Prostate gland (tissue), 2 donors: Measurements from ENCODE around the gene CEBPZ. TPM values are rescaled to one million over a fixed set of nuclear protein-coding genes. Genes with fewer than 3 reads are reported as not detected.
A peak's percentile ranks its signal among the peaks of the same experiment; 100 is the strongest.
"Not testable (repeated sequence)": the region's sequence is repeated elsewhere in the genome, so short reads cannot be mapped to it uniquely, and the experiment has no call there.

ENCODE experiments used
- DNase-seq: peaks from one replicate; pipeline ENCODE4 v3.0.0-alpha.2; 2019; ENCODE audit warnings: low spot score
- H3K27ac ChIP-seq, 2 donors: fragments of 200-600 bp; sonication (generic); 2 replicates each; pipeline ENCODE4 v1.5.1; 2017 to 2019
- H3K27me3 ChIP-seq: fragments of 200-600 bp; sonication (generic); replicated peaks from 2 replicates; pipeline ENCODE4 v1.5.1; 2019; ENCODE audit not compliant: insufficient read depth
- H3K36me3 ChIP-seq, 2 donors: fragments of 200-600 bp; sonication (generic); 1 replicate in 1 of 2; 2 replicates in 1 of 2; pipeline versions ENCODE4 v1.5.1 to v1.8.1; 2017 to 2019
- H3K4me1 ChIP-seq: fragments of 200-600 bp; sonication (generic); replicated peaks from 2 replicates; pipeline ENCODE4 v1.5.1; 2019
- H3K4me3 ChIP-seq, 2 donors: fragments of 200-600 bp; sonication (generic); 2 replicates each; pipeline ENCODE4 v1.5.1; 2017 to 2019
- H3K9me3 ChIP-seq: fragments of 200-600 bp; sonication (generic); 2 replicates; pipeline ENCODE4 v1.5.1; 2017
- CTCF ChIP-seq, 4 experiments: fragments of 200-600 bp in 2 of 4; fragments of 450-650 bp in 2 of 4; sonication (generic) in 2 of 4; IDR thresholded peaks; 1 replicate in 3 of 4; 2 replicates in 1 of 4; pipeline ENCODE4 v1.5.1; 2016 to 2019; ENCODE audit warnings: antibody characterized with exemption in 4 of 4, mild to moderate bottlenecking in 2 of 4, moderate library complexity in 2 of 4
- POLR2A ChIP-seq: fragments of 450-650 bp; IDR thresholded peaks from one replicate; pipeline ENCODE4 v1.6.1; 2016; ENCODE audit warnings: antibody characterized with exemption, mild to moderate bottlenecking
- POLR2AphosphoS5 ChIP-seq: sonication (generic); formaldehyde crosslinking; IDR thresholded peaks from one replicate; pipeline ENCODE4 v1.6.1; 2017; ENCODE audit warnings: antibody characterized with exemption
- WGBS: methylation state at CpG from one replicate; pipeline ENCODE4 v1.1.5; 2018; 5-methylcytosine and 5-hydroxymethylcytosine counted together
- intact Hi-C: fragments of 100-400 bp; cut with DNase I; formaldehyde crosslinking; loops from one replicate; pipeline ENCODE4 v1.14.2; 2022
- total RNA-seq, 2 donors: library from RNA; depleted of rRNA; stranded (reverse); fragments of >200 nt; gene quantifications; one replicate each; pipeline ENCODE4 v1.1.0, GENCODE V29; 2016

Gene CEBPZ
- total RNA-seq, 2 donors from 2014 or later: 27.5 to 35.4 TPM

GRCh38 chr2:37196320-37197195 lies 34.8 kb downstream of the CEBPZ start, which contains the start of gene CEBPZOS:
CEBPZOS (plus strand) TSS chr2:37196496; CDS start chr2:37199705, 3,209 bp downstream.
- intact Hi-C loops: no loop called here
- H3K36me3 ChIP-seq: peaks cover 0 to 9% of the 10 kb centered on the region in 2 donors
- under 1% methylated on average over 72 of the region's 72 CpGs for WGBS
- no peaks in the 10 kb centered on the region for H3K9me3 ChIP-seq
- H3K4me3 ChIP-seq: peak within 1 kb of the TSS; percentile 63 to 67
- H3K27me3 ChIP-seq: no peaks in the 10 kb centered on the region
- peak; percentile 95 for TF ChIP-seq POLR2AphosphoS5
- TF ChIP-seq POLR2A: peak; percentile 88
- TF ChIP-seq CTCF (IDR thresholded peaks at IDR 0.05): peak in 1 of 4 experiments; percentile 14
- H3K27ac ChIP-seq: peak within 1 kb of the TSS; percentile 78 to 85
- peak; percentile 78 for DNase-seq
- no peaks in the 10 kb centered on the region for H3K4me1 ChIP-seq

GRCh38 chr2:37195862-37196319 lies 35.5 kb downstream of the CEBPZ start:
- 85% methylated on average over 20 of the region's 20 CpGs for WGBS
- H3K9me3 ChIP-seq, H3K36me3 ChIP-seq, intact Hi-C loops, DNase-seq, H3K4me1 ChIP-seq, H3K27me3 ChIP-seq: not testable (repeated sequence)
- Histone ChIP-seq H3K27ac (peak overlapping the region; percentile 78 to 85), H3K4me3 (peak overlapping the region; percentile 63 to 67)

- no peak overlapping the region for H3K4me3 ChIP-seq
- TF ChIP-seq CTCF (IDR thresholded peaks at IDR 0.05) (no peak), POLR2A (no peak), POLR2AphosphoS5 (no peak)
- no peaks in the 10 kb centered on the region for H3K27me3 ChIP-seq
- 72% methylated on average over 1 of the region's 1 CpG for WGBS
- intact Hi-C loops: no loop called here
- H3K27ac ChIP-seq: no peak overlapping the region
- no peaks in the 10 kb centered on the region for H3K4me1 ChIP-seq
- no peaks in the 10 kb centered on the region for H3K9me3 ChIP-seq
- DNase-seq: no peak
- H3K36me3 ChIP-seq: no peaks in the 10 kb centered on the region
Measured at GRCh38 chr2:37192551-37192950, 38.8 kb downstream of the CEBPZ start.

- no peaks in the 10 kb centered on the region for H3K27me3 ChIP-seq
- no peak for DNase-seq
- H3K4me1 ChIP-seq: no peaks in the 10 kb centered on the region
- H3K36me3 ChIP-seq: no peaks in the 10 kb centered on the region
- intact Hi-C loops: no loop called here
- H3K27ac ChIP-seq: no peak overlapping the region
- no peak overlapping the region for H3K4me3 ChIP-seq
- TF ChIP-seq POLR2A (no peak), POLR2AphosphoS5 (no peak), CTCF (IDR thresholded peaks at IDR 0.05) (no peak)
- no peaks in the 10 kb centered on the region for H3K9me3 ChIP-seq
- WGBS: 84% methylated on average over 6 of the region's 6 CpGs
Measured at GRCh38 chr2:37191747-37192146, 39.6 kb downstream of the CEBPZ start.

- no peak for DNase-seq
- 68% methylated on average over 4 of the region's 4 CpGs for WGBS
Measured at GRCh38 chr2:37191253-37191652, 40.1 kb downstream of the CEBPZ start.

More at GRCh38 chr2:37191253-37191652, 40.1 kb downstream of the CEBPZ start:
- Histone ChIP-seq H3K36me3 (no peaks in the 10 kb centered on the region), H3K27ac (no peak overlapping the region), H3K4me3 (no peak overlapping the region), H3K27me3 (no peaks in the 10 kb centered on the region), H3K9me3 (no peaks in the 10 kb centered on the region), H3K4me1 (no peaks in the 10 kb centered on the region)
- TF ChIP-seq CTCF (IDR thresholded peaks at IDR 0.05) (no peak), POLR2AphosphoS5 (no peak), POLR2A (no peak)
- intact Hi-C loops: no loop called here
